DMS79 treated with DMSO at 0.1 percent for 48 hours (cell line): ENCODE data around the gene OCA2.

ENCODE experiments used
- DNase-seq: peaks from one replicate; lab custom pipeline; 2025; lab: John Stamatoyannopoulos, UW

OCA2 gene

DNA sequence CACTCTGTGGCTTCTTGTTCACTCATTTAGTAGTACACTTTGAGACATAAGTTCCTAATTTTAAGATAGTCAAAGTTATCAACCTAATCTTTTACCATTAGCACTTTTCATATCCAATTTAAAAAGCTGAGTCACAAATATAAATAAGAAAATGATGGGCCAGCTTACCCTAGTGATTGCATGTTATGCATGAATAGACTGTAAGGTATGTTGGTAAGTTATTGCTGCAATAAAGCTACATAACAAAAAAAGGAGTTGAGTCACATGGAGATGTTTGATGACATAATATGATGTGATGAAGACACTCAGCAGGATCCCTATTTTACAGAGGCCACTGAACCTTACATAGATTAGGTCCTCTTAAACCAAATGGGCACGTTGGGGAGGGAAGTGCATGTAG, 161.3 kb downstream of the OCA2 start:
- DNase-seq, result no peak

DNA sequence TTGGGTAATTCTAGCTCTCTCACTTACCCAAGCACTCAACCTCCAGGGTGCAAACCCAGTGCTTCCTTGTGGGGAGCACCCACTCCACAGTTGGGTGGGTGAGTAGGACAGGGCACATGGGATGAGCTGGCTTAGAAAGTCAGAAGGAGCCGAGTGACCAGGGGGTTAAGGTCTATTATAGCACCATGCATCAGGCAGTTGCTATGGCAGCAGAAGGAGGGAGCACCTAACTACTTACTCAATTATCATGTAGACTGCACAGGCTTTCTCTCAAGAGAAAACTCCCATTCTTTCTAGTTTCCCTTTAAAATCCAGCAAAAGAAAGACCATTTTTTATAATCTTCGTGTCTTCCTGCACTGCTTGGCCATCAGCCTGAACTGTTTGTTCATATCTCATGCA, 163.0 kb downstream of the OCA2 start:
- DNase-seq, result no peak

GRCh38 chr15:27935328-27935727, 163.8 kb downstream of the OCA2 start:
- no peak for DNase-seq

DNA sequence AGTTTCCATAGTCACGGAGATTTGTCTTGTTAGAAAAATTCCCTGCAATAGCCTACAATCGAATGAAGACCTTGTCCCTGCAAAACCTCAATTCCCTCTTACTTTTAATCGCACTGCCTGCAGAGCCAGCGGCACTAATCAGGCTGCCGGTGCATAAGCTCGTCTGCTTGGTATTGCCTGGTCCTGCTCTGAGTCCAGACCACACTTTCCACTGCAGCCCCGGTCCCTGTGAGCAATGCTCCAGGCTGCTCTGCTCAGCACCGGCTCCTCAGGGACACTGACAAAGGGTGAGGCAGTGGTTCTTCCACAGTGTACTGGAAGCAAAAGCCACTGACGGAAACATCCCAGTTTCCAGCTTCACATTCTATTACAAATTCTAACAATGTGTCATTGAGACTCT, 164.3 kb downstream of the OCA2 start:
- DNase-seq, result no peak

GRCh38 chr15:27933562-27933961, 165.6 kb downstream of the OCA2 start:
- DNase-seq, result no peak

DNA sequence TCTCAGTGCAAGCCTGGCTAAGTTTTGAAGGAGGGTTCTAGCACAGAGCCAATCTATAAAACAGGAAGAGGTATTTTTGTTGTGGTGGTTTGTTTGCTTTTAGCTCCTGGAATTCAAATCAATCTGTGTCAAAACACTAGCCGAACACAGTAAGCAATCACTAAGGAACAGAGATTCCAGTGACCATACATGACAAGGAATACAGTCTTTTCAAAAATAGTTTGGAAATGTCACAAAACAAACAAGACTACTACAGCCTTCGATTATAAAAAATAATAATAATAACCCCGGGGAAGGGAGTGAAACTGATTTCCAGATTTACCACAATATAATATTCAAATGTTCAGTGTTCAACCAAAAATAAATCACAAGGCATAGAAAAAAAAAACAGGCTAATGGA, 166.5 kb downstream of the OCA2 start:
- no peak for DNase-seq

GRCh38 chr15:27928386-27928785, 170.7 kb downstream of the OCA2 start:
- no peak for DNase-seq

DNA sequence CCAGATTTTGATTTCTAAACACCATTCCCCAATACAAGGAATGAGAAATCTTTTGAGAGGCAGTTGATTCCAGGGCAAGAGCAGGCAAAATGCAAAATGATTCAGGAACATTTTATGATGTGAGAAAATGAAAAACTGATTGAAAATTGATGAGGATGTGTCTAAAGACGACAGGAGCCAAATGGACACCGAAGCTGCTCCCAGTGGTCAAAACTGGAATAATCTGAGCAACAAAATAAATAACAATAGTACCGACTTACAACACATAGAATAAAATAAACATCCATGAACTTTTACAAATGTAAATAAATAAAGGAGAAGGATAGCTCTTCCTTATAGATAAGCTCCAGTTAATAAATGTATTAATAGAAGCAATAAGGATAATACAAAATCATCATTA, 186.8 kb downstream of the OCA2 start:
- no peak for DNase-seq

- no peak for DNase-seq
Observed at GRCh38 chr15:27906802-27907201, 192.3 kb downstream of the OCA2 start.

DNA sequence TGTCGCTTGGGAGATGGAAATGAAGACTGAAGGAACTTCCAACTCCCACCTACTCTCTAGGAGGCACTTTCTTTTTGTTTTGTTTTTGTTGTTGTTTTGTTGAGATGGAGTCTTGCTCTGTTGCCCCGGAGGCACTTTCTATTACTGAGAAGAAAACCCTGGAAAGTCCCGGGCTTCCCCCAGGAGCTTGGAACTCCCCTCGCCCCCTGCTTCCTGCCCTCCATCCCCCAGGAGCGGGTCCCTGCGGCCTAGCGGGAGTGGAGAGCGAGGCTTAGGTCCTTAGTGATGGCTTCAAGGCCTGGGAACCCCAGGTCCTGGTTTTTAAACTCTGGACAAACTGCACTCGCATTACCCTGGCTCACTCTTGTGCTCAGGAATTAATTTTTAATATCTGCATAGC, 195.7 kb downstream of the OCA2 start:
- no peak for DNase-seq

- DNase-seq, result no peak
Observed at GRCh38 chr15:27902680-27903385, 196.3 kb downstream of the OCA2 start.

GRCh38 chr15:27899583-27900285, 199.4 kb downstream of the OCA2 start:
- DNase-seq, result no peak

GRCh38 chr15:27897481-27897880, 201.6 kb downstream of the OCA2 start:
- DNase-seq, result no peak

DNA sequence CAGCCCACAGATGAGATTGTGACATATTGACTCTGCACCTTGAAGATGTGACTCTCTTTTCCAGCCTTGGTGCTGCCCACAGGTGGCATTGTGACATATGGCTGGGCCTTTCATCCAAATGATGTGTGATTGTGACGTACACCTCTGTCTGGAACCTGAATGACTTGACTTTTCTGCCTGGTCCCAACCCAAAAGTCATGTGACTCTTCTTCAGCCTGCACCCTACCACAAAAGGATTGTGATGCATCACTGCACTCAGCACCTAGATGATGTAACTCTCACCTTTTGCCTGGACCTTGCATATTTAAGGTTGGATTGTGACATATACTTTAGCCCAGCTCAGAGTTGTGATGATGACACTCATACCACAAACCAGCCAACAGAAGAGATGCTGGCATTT, 204.5 kb downstream of the OCA2 start:
- DNase-seq, result no peak

GRCh38 chr15:27889258-27889657, 209.9 kb downstream of the OCA2 start:
- no peak for DNase-seq

- DNase-seq, result no peak
Observed at GRCh38 chr15:27885201-27885600, 213.9 kb downstream of the OCA2 start.

DNA sequence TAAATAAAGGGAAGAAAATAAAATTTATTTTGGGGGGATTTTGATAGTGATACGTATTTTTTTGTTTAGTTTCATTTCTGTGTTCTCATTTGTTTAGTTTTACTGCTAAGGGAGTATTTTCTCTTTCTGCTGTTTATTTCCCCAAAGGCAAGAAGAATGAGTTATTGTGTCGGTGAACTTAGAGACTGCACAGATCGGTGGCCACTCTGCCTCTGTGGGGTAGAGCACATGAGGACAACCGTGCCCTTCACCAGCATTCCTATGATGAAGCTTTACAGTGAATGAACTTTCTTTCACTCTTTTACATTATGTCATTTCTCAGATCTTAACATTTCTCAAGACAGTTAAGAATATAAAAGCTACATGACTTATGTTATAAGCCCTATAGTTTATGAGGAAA, 214.4 kb downstream of the OCA2 start:
- no peak for DNase-seq

DNA sequence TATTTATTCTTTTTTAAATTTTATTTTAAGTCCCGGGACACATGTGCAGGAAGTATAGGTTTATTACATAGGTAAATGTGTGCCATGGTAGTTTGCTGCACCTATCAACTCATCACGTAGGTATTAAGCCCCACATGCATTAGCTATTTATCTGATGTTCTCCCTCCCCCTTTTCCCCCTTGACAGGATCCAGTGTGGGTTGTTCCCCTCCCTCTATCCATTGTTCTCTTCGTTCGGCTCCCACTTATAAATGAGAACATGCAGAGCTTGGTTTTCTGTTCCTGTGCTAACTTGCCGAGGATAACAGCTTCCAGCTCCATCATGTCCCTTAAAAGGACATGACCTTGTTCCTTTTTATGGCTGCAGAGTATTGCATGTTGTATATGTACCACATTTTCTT, 220.3 kb downstream of the OCA2 start:
- no peak for DNase-seq

- no peak for DNase-seq
Observed at GRCh38 chr15:27873828-27874227, 225.3 kb downstream of the OCA2 start.

- no peak for DNase-seq
Observed at GRCh38 chr15:27873039-27873438, 226.1 kb downstream of the OCA2 start.

DNA sequence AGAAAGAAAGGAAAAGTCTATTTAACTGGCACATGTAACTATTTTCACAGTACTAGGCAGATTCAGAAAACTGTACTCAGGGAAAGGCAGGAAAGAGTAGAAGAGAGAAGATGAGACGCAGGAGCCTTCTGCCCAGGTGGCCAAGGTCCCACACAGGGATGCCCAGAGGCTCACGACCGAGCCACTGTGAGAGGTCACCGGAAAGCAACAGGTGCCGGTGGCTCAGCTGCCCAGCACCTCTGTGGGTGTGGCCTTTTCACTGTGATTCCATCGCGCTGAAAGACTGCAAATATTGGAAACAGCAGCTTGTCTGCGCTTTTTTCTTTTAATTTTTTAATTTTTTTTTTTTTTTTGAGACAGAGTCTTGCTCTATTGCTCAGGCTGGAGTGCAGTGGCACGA, 226.8 kb downstream of the OCA2 start:
- DNase-seq, result no peak

- DNase-seq, result no peak
Observed at GRCh38 chr15:27871902-27872260, 227.2 kb downstream of the OCA2 start.

DNA sequence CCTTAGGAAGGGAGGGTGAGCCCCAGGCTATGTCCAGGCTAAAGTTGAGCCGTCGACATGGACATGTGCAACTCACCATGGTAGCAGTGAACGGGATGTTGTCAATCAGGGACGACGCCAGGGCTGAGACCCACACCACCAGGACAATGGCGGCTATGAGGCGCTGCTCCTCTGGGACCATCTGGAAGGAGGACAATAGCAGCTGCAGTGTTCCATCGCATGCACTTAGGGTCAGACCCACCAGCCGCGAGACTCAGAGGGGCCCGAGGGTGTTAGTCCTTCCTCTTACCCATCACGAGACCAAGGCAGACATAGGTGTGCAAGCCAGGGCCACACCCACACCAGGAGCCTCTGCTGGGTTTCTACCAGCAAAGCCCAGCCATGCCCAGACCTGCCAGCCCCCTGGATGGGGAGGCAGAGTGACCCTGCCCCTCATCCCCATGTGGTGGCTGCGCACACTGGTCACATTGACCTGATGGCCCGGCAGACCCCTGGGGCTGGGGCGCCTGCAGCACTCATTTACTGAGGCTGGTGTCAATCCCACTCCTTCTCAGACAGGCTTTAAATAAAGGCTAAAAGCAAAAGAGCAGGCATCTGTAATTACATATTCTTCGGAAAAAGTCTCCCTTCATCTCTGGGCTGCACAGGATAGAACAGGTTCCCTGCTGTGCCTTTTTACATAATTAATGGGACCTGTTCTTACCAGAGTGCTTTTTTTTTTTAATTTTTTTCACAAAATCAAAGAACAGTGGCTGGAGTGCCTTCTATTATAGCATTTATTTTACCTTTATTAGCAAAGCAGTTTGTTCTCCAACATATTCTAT, 227.8 kb downstream of the OCA2 start:
- DNase-seq, result no peak
